Gastroesophageal sphincter (tissue), 4 donors: ENCODE measurements around the gene TBXT. TPM values are rescaled to one million over a fixed set of nuclear protein-coding genes. Genes with fewer than 3 reads are reported as not detected.
A peak's percentile ranks its signal among the peaks of the same experiment; 100 is the strongest.

Experiments used
- ATAC-seq: fragments of 150-250 bp; one replicate; pipeline ENCODE4 v1.9.1; 2016; ENCODE audit warnings: mild to moderate bottlenecking, moderate library complexity
- H3K27ac ChIP-seq, 4 donors: fragments of 200-600 bp; sonication (generic) in 3 of 4; 1 replicate in 3 of 4; 2 replicates in 1 of 4; pipeline ENCODE4 v1.5.1; 2016 to 2019
- H3K27me3 ChIP-seq: fragments of 200-600 bp; sonication (generic); one replicate; pipeline ENCODE4 v1.5.1; 2019
- H3K36me3 ChIP-seq, 2 donors: fragments of 200-600 bp; sonication (generic); one replicate each; pipeline ENCODE4 v1.5.1; 2019; ENCODE audit warnings: control low read depth in 1 of 2
- H3K4me1 ChIP-seq, 3 donors: fragments of 200-600 bp; sonication (generic); 1 replicate in 2 of 3; 2 replicates in 1 of 3; pipeline ENCODE4 v1.5.1; 2016 to 2019; ENCODE audit warnings: control low read depth in 2 of 3
- H3K4me3 ChIP-seq, 2 donors: fragments of 200-600 bp; sonication (generic); one replicate each; pipeline ENCODE4 v1.5.1; 2019; ENCODE audit warnings: mild to moderate bottlenecking in 1 of 2, moderate library complexity in 1 of 2
- H3K9me3 ChIP-seq, 3 donors: fragments of 200-600 bp; sonication (generic); one replicate each; pipeline ENCODE4 v1.5.1; 2017 to 2019; ENCODE audit warnings: control low read depth in 2 of 3
- EP300 ChIP-seq: sonication (generic); formaldehyde crosslinking; IDR thresholded peaks from one replicate; pipeline ENCODE4 v1.6.1; 2017; ENCODE audit warnings: antibody characterized with exemption, mild to moderate bottlenecking
- POLR2A ChIP-seq, 2 donors: fragments of 450-650 bp; IDR thresholded peaks; one replicate each; pipeline ENCODE4 v1.6.1; 2017; ENCODE audit warnings: antibody characterized with exemption in 2 of 2, mild to moderate bottlenecking in 2 of 2, moderate library complexity in 1 of 2
- POLR2AphosphoS5 ChIP-seq: sonication (generic); formaldehyde crosslinking; IDR thresholded peaks from one replicate; pipeline ENCODE4 v1.6.1; 2017; ENCODE audit warnings: antibody characterized with exemption
- WGBS, 2 donors: methylation state at CpG; one replicate each; pipeline ENCODE4 v1.1.5; 2018; ENCODE audit warnings: low coverage in 1 of 2; 5-methylcytosine and 5-hydroxymethylcytosine counted together
- small RNA-seq, 4 donors: library from RNA; depleted of rRNA; stranded (forward); fragments of <200 nt; gene quantifications; one replicate each; pipeline ENCODE3, GENCODE V24; 2016
- total RNA-seq, 4 donors: library from RNA; depleted of rRNA; stranded (reverse); fragments of >200 nt; gene quantifications; one replicate each; pipeline ENCODE4 v1.1.0, GENCODE V29; 2016
- TF ChIP-seq, protein P1 (sequence below), 4 experiments: fragments of 200-600 bp in 2 of 4; fragments of 450-650 bp in 2 of 4; sonication (generic) in 1 of 4; IDR thresholded peaks; one replicate each; pipeline ENCODE4 v1.5.1; 2017 to 2019; ENCODE audit warnings: antibody characterized with exemption in 4 of 4, mild to moderate bottlenecking in 2 of 4, moderate library complexity in 2 of 4

Gene TBXT
- total RNA-seq, 4 donors from 2014 or later, result not detected

DNA sequence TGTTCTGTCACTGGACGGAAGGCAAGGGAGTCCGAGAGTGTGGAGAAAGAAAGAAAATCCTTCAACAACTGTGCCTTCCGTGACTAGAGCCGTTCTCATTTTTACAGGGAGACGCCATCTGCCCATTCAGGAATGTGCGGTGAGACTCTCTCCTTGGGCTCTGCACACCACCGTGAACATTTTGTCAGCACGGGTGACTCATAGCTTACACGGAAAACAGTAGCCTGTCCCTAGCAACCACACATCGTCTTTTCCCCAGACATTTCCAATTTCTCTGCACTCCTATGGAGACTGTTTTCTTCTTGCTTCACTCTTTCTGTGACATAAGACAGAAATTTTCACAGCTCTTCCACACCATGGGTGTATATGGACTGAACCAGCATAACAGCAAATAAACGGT is 55.1 kb downstream of the TBXT start:
- no peaks in the 10 kb centered on the region for H3K36me3 ChIP-seq
- ATAC-seq, result no peak
- peak overlapping the region in 1 of 2 donors; percentile 6 for H3K4me3 ChIP-seq
- no peaks in the 10 kb centered on the region for H3K4me1 ChIP-seq
- TF ChIP-seq, protein P1, sequence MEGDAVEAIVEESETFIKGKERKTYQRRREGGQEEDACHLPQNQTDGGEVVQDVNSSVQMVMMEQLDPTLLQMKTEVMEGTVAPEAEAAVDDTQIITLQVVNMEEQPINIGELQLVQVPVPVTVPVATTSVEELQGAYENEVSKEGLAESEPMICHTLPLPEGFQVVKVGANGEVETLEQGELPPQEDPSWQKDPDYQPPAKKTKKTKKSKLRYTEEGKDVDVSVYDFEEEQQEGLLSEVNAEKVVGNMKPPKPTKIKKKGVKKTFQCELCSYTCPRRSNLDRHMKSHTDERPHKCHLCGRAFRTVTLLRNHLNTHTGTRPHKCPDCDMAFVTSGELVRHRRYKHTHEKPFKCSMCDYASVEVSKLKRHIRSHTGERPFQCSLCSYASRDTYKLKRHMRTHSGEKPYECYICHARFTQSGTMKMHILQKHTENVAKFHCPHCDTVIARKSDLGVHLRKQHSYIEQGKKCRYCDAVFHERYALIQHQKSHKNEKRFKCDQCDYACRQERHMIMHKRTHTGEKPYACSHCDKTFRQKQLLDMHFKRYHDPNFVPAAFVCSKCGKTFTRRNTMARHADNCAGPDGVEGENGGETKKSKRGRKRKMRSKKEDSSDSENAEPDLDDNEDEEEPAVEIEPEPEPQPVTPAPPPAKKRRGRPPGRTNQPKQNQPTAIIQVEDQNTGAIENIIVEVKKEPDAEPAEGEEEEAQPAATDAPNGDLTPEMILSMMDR (IDR thresholded peaks at IDR 0.05), result no peak
- no peak for TF ChIP-seq POLR2AphosphoS5
- TF ChIP-seq POLR2A (IDR thresholded peaks at IDR 0.05), result no peak
- TF ChIP-seq EP300, result no peak
- no peaks in the 10 kb centered on the region for H3K27me3 ChIP-seq
- no peaks in the 10 kb centered on the region for H3K9me3 ChIP-seq
- WGBS, 2 donors, result 35 to 40% methylated on average over 8 to 10 of the region's 11 CpGs
- H3K27ac ChIP-seq, result peak overlapping the region in 3 of 4 donors; percentile 38 to 64 (median 54)

DNA sequence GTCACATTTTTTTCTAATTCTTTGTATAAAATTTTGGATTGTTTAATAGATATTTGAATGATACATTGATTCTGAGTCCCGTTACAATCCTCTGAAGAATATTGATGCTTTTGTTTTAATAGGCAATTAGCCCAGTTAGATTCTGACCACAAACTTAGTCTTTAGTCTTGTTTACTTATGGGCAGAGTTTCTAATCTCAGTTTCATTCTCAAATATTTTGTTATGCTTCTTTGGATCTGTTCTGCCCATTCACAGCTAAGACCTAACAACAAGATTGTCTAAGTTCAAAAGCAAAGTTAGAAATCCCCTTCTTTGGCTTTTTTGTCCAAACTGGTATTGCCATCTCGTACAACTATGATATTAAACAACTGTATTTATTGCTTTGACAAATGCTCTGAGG is 58.0 kb downstream of the TBXT start:
- Histone ChIP-seq H3K27me3 (no peaks in the 10 kb centered on the region), H3K27ac (no peak overlapping the region), H3K36me3 (no peaks in the 10 kb centered on the region), H3K4me3 (no peak overlapping the region), H3K4me1 (peaks cover 0 to 4% (median 0%) of the 10 kb centered on the region in 3 donors), H3K9me3 (no peaks in the 10 kb centered on the region)
- WGBS, 2 donors, result 70 to 80% methylated on average over 2 of the region's 2 CpGs
- ATAC-seq, result no peak
- TF ChIP-seq POLR2AphosphoS5 (no peak), EP300 (no peak), POLR2A (IDR thresholded peaks at IDR 0.05) (no peak)
- TF ChIP-seq, protein P1 (IDR thresholded peaks at IDR 0.05), result no peak

Small RNA genes within 50 kb of the gene (small RNA-seq; reads per million reads assigned to genes)
- 0 reads per million in 4 donors for gene RNU6-153P

Other genes with a start within 250 kb of the TBXT start
- gene PRR18, start 140.5 kb upstream of the TBXT start, total RNA-seq, result not detected
- 10 to 100 TPM; 21.4 to 32.2 (median 26.1) TPM for gene SFT2D1, start 174.7 kb upstream of the TBXT start, total RNA-seq
- gene MPC1, start 215.1 kb upstream of the TBXT start, total RNA-seq, result 10 to 100 TPM; 57.9 to 93.2 (median 72.8) TPM